ENCODE measurements around the gene MEA1. TPM values are rescaled to one million over a fixed set of nuclear protein-coding genes. Genes with fewer than 3 reads are reported as not detected.

The MEA1 gene
- total RNA-seq, 3 donors from 2014 or later (not counting 1 experiment from before 2014, with no cell fraction given) = 29.6 to 34.3 (median 34.2) TPM

DNA sequence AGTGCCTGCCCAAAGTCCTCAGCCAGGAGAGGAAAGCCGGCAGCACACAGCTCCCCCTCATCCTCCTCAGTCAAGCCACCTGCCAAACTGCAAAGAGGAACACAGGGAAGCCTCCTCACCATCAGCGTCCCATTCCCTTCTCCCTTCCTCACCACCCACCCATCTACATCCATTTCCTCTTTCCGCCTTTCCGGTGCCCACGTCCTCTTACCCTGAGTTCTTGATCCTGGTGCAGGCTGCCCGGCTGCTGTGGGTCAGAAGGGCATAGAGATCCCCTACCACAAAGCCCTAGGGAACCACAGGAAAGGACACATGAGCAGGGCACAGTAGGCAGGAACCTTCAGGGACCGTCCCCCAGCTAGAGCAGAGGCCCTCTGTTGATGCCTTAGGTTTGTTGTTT lies 47.2 kb downstream of the MEA1 start:
- Histone ChIP-seq H3K4me1 (ENCODE audit: control insufficient read depth, insufficient read depth, low read length) (no peaks in the 10 kb centered on the region), H3K9me3 (ENCODE audit: control insufficient read depth, insufficient read depth, low read length) (no peaks in the 10 kb centered on the region), H3K4me3 (ENCODE audit: low read length) (no peak overlapping the region), H3K27me3 (ENCODE audit: control insufficient read depth, insufficient read depth, low read length) (no peaks in the 10 kb centered on the region), H3K27ac (ENCODE audit: low read length) (no peak overlapping the region), H3K36me3 (ENCODE audit: control insufficient read depth, insufficient read depth, low read length) (peaks cover 33% of the 10 kb centered on the region)
- Mint-ChIP-seq H3K27me3 (ENCODE audit: low read depth in 2 of 2) (peaks cover 0 to 9% of the 10 kb centered on the region in 2 donors), H3K4me1 (peaks cover 0 to 4% of the 10 kb centered on the region in 2 donors), H3K36me3 (no peaks in the 10 kb centered on the region), H3K27ac (no peak overlapping the region), H3K4me3 (no peak overlapping the region), H3K9me3 (no peaks in the 10 kb centered on the region)
- WGBS (ENCODE audit: insufficient coverage) = 92% methylated on average over 6 of the region's 7 CpGs
- DNase-seq (no peak), ATAC-seq (no peak)
- TF ChIP-seq, protein P1, sequence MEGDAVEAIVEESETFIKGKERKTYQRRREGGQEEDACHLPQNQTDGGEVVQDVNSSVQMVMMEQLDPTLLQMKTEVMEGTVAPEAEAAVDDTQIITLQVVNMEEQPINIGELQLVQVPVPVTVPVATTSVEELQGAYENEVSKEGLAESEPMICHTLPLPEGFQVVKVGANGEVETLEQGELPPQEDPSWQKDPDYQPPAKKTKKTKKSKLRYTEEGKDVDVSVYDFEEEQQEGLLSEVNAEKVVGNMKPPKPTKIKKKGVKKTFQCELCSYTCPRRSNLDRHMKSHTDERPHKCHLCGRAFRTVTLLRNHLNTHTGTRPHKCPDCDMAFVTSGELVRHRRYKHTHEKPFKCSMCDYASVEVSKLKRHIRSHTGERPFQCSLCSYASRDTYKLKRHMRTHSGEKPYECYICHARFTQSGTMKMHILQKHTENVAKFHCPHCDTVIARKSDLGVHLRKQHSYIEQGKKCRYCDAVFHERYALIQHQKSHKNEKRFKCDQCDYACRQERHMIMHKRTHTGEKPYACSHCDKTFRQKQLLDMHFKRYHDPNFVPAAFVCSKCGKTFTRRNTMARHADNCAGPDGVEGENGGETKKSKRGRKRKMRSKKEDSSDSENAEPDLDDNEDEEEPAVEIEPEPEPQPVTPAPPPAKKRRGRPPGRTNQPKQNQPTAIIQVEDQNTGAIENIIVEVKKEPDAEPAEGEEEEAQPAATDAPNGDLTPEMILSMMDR (IDR thresholded peaks at IDR 0.05) = no peak
- intact Hi-C loops (cut with micrococcal nuclease) = no loop called here

DNA sequence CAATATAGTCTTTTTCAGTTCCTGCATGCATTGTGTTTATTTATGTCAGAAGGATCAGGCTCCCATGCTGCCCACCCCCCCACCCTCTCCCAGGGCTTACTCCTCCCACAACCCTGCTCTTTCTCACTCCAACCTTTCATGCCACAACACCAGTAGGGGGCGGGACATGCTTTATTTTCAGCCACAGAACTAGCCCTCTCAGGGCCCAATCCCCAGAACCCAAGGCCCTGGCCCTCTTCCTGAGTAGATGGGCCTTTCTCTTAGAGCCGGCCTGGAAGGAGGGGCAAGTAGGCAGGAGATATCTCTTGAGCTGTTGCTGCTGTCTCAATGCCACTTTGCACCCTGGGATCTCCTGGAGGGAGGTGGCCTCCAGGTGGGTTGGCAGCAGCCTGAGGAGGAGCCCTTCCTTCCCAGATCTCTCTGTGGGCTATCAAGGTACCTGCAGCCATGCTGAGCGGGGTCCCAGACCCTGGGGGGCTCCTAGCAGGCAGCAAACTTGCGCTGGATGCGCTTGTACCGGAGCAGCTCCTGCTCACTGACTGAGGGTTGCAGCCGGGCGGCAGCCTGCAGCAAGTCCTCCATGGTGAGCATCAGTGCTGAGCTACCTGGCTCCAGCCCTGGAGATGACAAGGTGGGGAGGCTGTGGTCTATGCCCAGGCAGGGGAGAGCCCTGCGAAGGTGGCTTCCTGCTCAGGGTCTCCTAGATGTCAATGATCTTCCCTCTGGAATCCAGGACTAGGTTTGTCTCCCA lies 49.7 kb downstream of the MEA1 start:
- no peaks in the 10 kb centered on the region for H3K9me3 ChIP-seq (ENCODE audit: control insufficient read depth, insufficient read depth, low read length)
- TF ChIP-seq, protein P1 (IDR thresholded peaks at IDR 0.05) = no peak
- intact Hi-C loops (cut with micrococcal nuclease) = no loop called here
- no peak overlapping the region for H3K4me3 ChIP-seq (ENCODE audit: low read length)
- H3K27me3 ChIP-seq (ENCODE audit: control insufficient read depth, insufficient read depth, low read length) = peaks cover 9% of the 10 kb centered on the region
- H3K27ac Mint-ChIP-seq = no peak overlapping the region
- 95% methylated on average over 9 of the region's 9 CpGs for whole genome bisulfite sequencing (ENCODE audit: insufficient coverage)
- peaks cover 0 to 17% of the 10 kb centered on the region in 2 donors for H3K27me3 Mint-ChIP-seq (ENCODE audit: low read depth in 2 of 2)
- DNase-seq = peak in 1 of 2 donors; percentile 56
- no peaks in the 10 kb centered on the region for H3K9me3 Mint-ChIP-seq
- no peaks in the 10 kb centered on the region for H3K36me3 Mint-ChIP-seq
- H3K27ac ChIP-seq (ENCODE audit: low read length) = no peak overlapping the region
- H3K4me1 Mint-ChIP-seq = peaks cover 12 to 13% of the 10 kb centered on the region in 2 donors
- H3K4me1 ChIP-seq (ENCODE audit: control insufficient read depth, insufficient read depth, low read length) = peaks cover 15% of the 10 kb centered on the region
- peak in 1 of 3 donors; percentile 39 for ATAC-seq
- no peak overlapping the region for H3K4me3 Mint-ChIP-seq
- H3K36me3 ChIP-seq (ENCODE audit: control insufficient read depth, insufficient read depth, low read length) = peaks cover 26% of the 10 kb centered on the region

GRCh38 chr6:42963179-42963854 lies 50.4 kb downstream of the MEA1 start:
- WGBS (ENCODE audit: insufficient coverage) = 96% methylated on average over 12 of the region's 12 CpGs
- no peak overlapping the region for H3K4me3 ChIP-seq (ENCODE audit: low read length)
- no peak overlapping the region for H3K4me3 Mint-ChIP-seq
- DNase-seq (no peak), ATAC-seq (no peak)
- H3K9me3 ChIP-seq (ENCODE audit: control insufficient read depth, insufficient read depth, low read length) = no peaks in the 10 kb centered on the region
- no peak overlapping the region for H3K27ac ChIP-seq (ENCODE audit: low read length)
- peaks cover 12 to 13% of the 10 kb centered on the region in 2 donors for H3K4me1 Mint-ChIP-seq
- intact Hi-C loops (cut with micrococcal nuclease) = no loop called here
- peaks cover 21% of the 10 kb centered on the region for H3K36me3 ChIP-seq (ENCODE audit: control insufficient read depth, insufficient read depth, low read length)
- H3K27me3 ChIP-seq (ENCODE audit: control insufficient read depth, insufficient read depth, low read length) = peaks cover 9% of the 10 kb centered on the region
- H3K4me1 ChIP-seq (ENCODE audit: control insufficient read depth, insufficient read depth, low read length) = peaks cover 15% of the 10 kb centered on the region
- H3K9me3 Mint-ChIP-seq = no peaks in the 10 kb centered on the region
- no peaks in the 10 kb centered on the region for H3K36me3 Mint-ChIP-seq
- TF ChIP-seq, protein P1 (IDR thresholded peaks at IDR 0.05) = no peak
- peaks cover 0 to 17% of the 10 kb centered on the region in 2 donors for H3K27me3 Mint-ChIP-seq (ENCODE audit: low read depth in 2 of 2)
- no peak overlapping the region for H3K27ac Mint-ChIP-seq
